K562 (cell line): ENCODE results near the gene CACNA1E. TPM values are rescaled to one million over a fixed set of nuclear protein-coding genes. Genes with fewer than 3 reads are reported as not detected.

Experiments used
- ATAC-seq: fragments of 200-7000 bp; cut with Tn5 transposase; 3 replicates; pipeline ENCODE4 v1.9.1; 2020; ENCODE audit warnings: moderate library complexity
- BruUV-seq: library from RNA; stranded (reverse); fragments of 400-500 nt; replicated peaks from 2 replicates; lab custom pipeline; 2021; lab: Mats Ljungman, UMichigan
- CTCF ChIA-PET: fragments of 300-600 bp; formaldehyde crosslinking; extraction: SDS; loops from one replicate; lab custom pipeline; 2021; ENCODE audit warnings: low intra/inter-chr PET ratio; lab: Yijun Ruan, JAX
- POLR2A ChIA-PET: fragments of 300-600, 350-650 bp; sonication (Branson Sonifier 250); formaldehyde crosslinking; extraction: SDS; loops from one replicate; lab custom pipeline; 2021; ENCODE audit warnings: antibody characterized with exemption, inconsistent platforms; lab: Yijun Ruan, JAX
- DNase-seq, 4 experiments: peaks; one replicate each; pipeline versions ENCODE4 v3.0.0 to v3.0.0-alpha.2; 2011 to 2018; ENCODE audit warnings: low spot score in 3 of 4, mixed read lengths in 3 of 4; ENCODE audit errors: extremely low read depth in 1 of 4
- FAIRE-seq: peaks from 2 replicates; lab custom pipeline; 2011; peaks lifted over from hg19 to GRCh38; lab: Jason Lieb, UNC
- H2AFZ ChIP-seq: 2 replicates; pipeline ENCODE4 v1.6.0; 2011; ENCODE audit warnings: low read depth, low read length, control low read depth, inconsistent platforms
- H3K27ac ChIP-seq: fragments of 200-600 bp; 3 replicates; pipeline ENCODE4 v1.8.0; 2011; ENCODE audit warnings: low read depth, mild to moderate bottlenecking, control low read depth, inconsistent platforms, low read length, moderate library complexity, mixed read lengths; ENCODE audit errors: extremely low read depth
- H3K27me3 ChIP-seq, 2 experiments: fragments of 300-600 bp in 1 of 2; 2 replicates in 1 of 2; 3 replicates in 1 of 2; pipeline versions ENCODE4 v1.6.0 to v1.8.0; 2011; ENCODE audit warnings: inconsistent platforms in 2 of 2, low read length in 2 of 2, mild to moderate bottlenecking in 1 of 2, mixed read lengths in 1 of 2, moderate library complexity in 1 of 2; ENCODE audit not compliant: control insufficient read depth in 2 of 2, insufficient read depth in 2 of 2
- H3K36me3 ChIP-seq: fragments of 300-600 bp; 3 replicates; pipeline ENCODE4 v1.8.0; 2011; ENCODE audit warnings: mild to moderate bottlenecking, low read length, inconsistent platforms; ENCODE audit not compliant: control insufficient read depth, insufficient read depth
- H3K4me1 ChIP-seq, 2 experiments: fragments of 200-600 bp in 1 of 2; replicated peaks in 1 of 2; 2 replicates in 1 of 2; 3 replicates in 1 of 2; pipeline versions ENCODE4 v1.5.1 to v1.8.0; 2011; ENCODE audit warnings: inconsistent platforms in 2 of 2, low read length in 2 of 2, mild to moderate bottlenecking in 1 of 2, mixed read lengths in 1 of 2, moderate library complexity in 1 of 2; ENCODE audit not compliant: control insufficient read depth in 2 of 2, insufficient read depth in 2 of 2
- H3K4me2 ChIP-seq: 2 replicates; pipeline ENCODE4 v1.6.1; 2011; ENCODE audit warnings: low read length, control low read depth, inconsistent platforms, mixed read lengths; ENCODE audit not compliant: insufficient read depth
- H3K4me3 ChIP-seq: fragments of 200-600 bp; sonication (generic), shearing (Covaris generic); 2 replicates; pipeline ENCODE4 v1.5.1; 2016; ENCODE audit warnings: control low read depth, inconsistent platforms
- H3K79me2 ChIP-seq: fragments of 200-600 bp; 3 replicates; pipeline ENCODE4 v1.8.0; 2011; ENCODE audit warnings: low read length, inconsistent platforms; ENCODE audit not compliant: control insufficient read depth, insufficient read depth
- H3K9ac ChIP-seq, 2 experiments: 2 replicates each; pipeline versions ENCODE4 v1.6.0 to v1.6.1; 2011; ENCODE audit warnings: low read depth in 2 of 2, low read length in 2 of 2, control low read depth in 1 of 2, inconsistent platforms in 1 of 2, mild to moderate bottlenecking in 1 of 2, mixed read lengths in 1 of 2; ENCODE audit not compliant: insufficient read depth in 1 of 2
- H3K9me1 ChIP-seq: one replicate; pipeline ENCODE4 v1.6.0; 2011; ENCODE audit warnings: inconsistent platforms, mild to moderate bottlenecking, low read length, moderate library complexity; ENCODE audit not compliant: control insufficient read depth, insufficient read depth
- H3K9me3 ChIP-seq: replicated peaks from 2 replicates; pipeline ENCODE4 v1.5.1; 2011; ENCODE audit warnings: low read depth, low read length, inconsistent platforms; ENCODE audit not compliant: control insufficient read depth, insufficient read depth
- H4K20me1 ChIP-seq: replicated peaks from 2 replicates; pipeline ENCODE4 v1.6.1; 2011; ENCODE audit warnings: low read length, inconsistent platforms, mixed read lengths; ENCODE audit not compliant: control insufficient read depth, insufficient read depth
- DLX4 ChIP-seq: fragments of 250-450 bp; sonication (Bioruptor Pico); IDR thresholded peaks from 2 replicates; pipeline ENCODE4 v1.6.1; 2021; ENCODE audit warnings: mild to moderate bottlenecking
- REST ChIP-seq, 2 experiments: fragments of 450-650 bp; formaldehyde crosslinking in 1 of 2; IDR thresholded peaks; 2 replicates each; pipeline versions ENCODE4 v1.4.0 to v1.6.1; 2014 to 2020; ENCODE audit warnings: mild to moderate bottlenecking in 2 of 2, borderline replicate concordance in 1 of 2, low read depth in 1 of 2
- TCF7 ChIP-seq: sonication (generic); IDR thresholded peaks from 2 replicates; pipeline ENCODE4 v1.6.1; 2016; ENCODE audit warnings: antibody characterized with exemption, borderline replicate concordance
- TEAD4 ChIP-seq, 2 experiments: sonication (generic) in 1 of 2; formaldehyde crosslinking in 1 of 2; IDR thresholded peaks; 2 replicates each; pipeline versions ENCODE4 v1.6.1 to v1.8.0; 2012 to 2022; ENCODE audit warnings: borderline replicate concordance in 1 of 2, inconsistent platforms in 1 of 2, low read length in 1 of 2, mild to moderate bottlenecking in 1 of 2, missing genetic modification reagents in 1 of 2
- TGIF2 ChIP-seq: sonication (generic); formaldehyde crosslinking; IDR thresholded peaks from 2 replicates; pipeline ENCODE4 v1.8.1; 2022; ENCODE audit warnings: mild to moderate bottlenecking, missing genetic modification reagents, moderate library complexity
- ZNF23 ChIP-seq: fragments of 250-450 bp; sonication (Bioruptor Pico); IDR thresholded peaks from 2 replicates; pipeline ENCODE4 v1.4.0; 2020; ENCODE audit warnings: mild to moderate bottlenecking
- WGBS: fragments of 100-300 bp; shearing (Covaris generic); methylation state at CpG from one replicate; pipeline ENCODE4 v1.1.6; 2016; ENCODE audit warnings: low coverage, mixed read lengths; ENCODE audit not compliant: insufficient coverage; ENCODE audit errors: missing lambda C conversion rate; 5-methylcytosine and 5-hydroxymethylcytosine counted together
- in situ Hi-C: fragments of 300-500 bp; cut with MboI; formaldehyde crosslinking; loops from 4 replicates; pipeline ENCODE4 v1.15.0; 2018; ENCODE audit warnings: inconsistent platforms, mixed read lengths
- intact Hi-C: fragments of 100-400 bp; cut with micrococcal nuclease; formaldehyde crosslinking; loops from 2 replicates; pipeline ENCODE4 v1.14.2; 2022
- polyA plus RNA-seq, 8 experiments: library from polyadenylated mRNA; depleted of rRNA in 4 of 8; stranded (reverse) in 5 of 8; unstranded in 3 of 8; fragments of >200 nt; fragmentation: Nextera tagmentation in 2 of 8; fragmentation: Illumina TruSeq in 1 of 8; extraction: Ambion mirVana in 2 of 8; extraction: Trizol in 1 of 8; gene quantifications; 2 replicates each; pipeline versions ENCODE4 v1.2.1 to v1.2.3, GENCODE V29; 2011 to 2014; ENCODE audit warnings: inconsistent platforms in 1 of 8, missing spikeins in 1 of 8
- total RNA-seq, 7 experiments: library from RNA; depleted of rRNA in 6 of 7; stranded (reverse); fragments of >200 nt in 6 of 7; fragmentation: Illumina TruSeq in 2 of 7; extraction: Trizol in 2 of 7; gene quantifications; 2 replicates each; pipeline versions ENCODE4 v1.2.1 to v1.2.3, GENCODE V29; 2011 to 2021; ENCODE audit warnings: low replicate concordance in 1 of 7

The CACNA1E gene
- total and polyA plus RNA-seq, 9 of the 15 experiments (the other 6 are each of a cell fraction or from before 2014, with no cell fraction given): under 0.01 to 0.04 TPM; not detected in 7

DNA sequence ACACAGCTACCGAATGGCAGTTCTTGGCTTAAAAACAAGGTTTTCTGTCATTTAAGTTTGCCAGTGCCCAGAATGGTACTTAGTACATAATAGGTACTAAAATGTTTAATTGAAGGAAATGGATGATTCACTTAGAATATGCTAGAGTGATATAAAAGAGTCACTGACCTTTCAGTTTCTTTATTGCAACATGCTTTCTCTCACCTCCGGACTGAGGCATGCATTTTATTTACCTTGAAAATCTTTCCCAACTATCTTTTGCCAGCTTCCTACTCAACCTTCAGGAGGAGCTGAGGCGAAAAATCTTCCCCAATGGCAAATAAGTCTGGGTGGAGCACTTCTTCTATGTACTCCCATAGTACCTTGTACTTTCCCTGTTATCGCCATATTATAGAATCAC is 333.3 kb downstream of the CACNA1E start:
- Histone ChIP-seq H3K27me3 (0 out of 5 replicates have a peak, but pooled peaks cover 0 to 2% of the 10 kb centered on the region in 2 experiments), H2AFZ (no peak overlapping the region), H3K4me1 (peaks cover 0 to 4% of the 10 kb centered on the region in 2 experiments; a peak in 2 of 5 replicates), H3K27ac (no peak overlapping the region), H3K9me1 (no peaks in the 10 kb centered on the region), H3K36me3 (no peaks in the 10 kb centered on the region), H3K4me3 (no peak overlapping the region), H3K9me3 (no peaks in the 10 kb centered on the region), H4K20me1 (no peaks in the 10 kb centered on the region), H3K4me2 (no peak overlapping the region), H3K9ac (no peak overlapping the region), H3K79me2 (no peaks in the 10 kb centered on the region)
- FAIRE-seq: no peak
- no peak for ATAC-seq
- ChIA-PET POLR2A (no interaction called here), CTCF (no interaction called here)
- intact Hi-C loops: no loop called here
- DNase-seq: no peak
- 11% methylated on average over 4 of the region's 4 CpGs for WGBS
- in situ Hi-C loops: no loop called here
- BruUV-seq: no TSS peak
- TF ChIP-seq DLX4 (no peak), TEAD4 (IDR thresholded peaks at IDR 0.05; ENCODE audit: low read length) (no peak), TEAD4 (CRISPR knock-in tag; IDR thresholded peaks at IDR 0.05; ENCODE audit: borderline replicate concordance) (no peak), TGIF2 (CRISPR knock-in tag) (no peak), REST (IDR thresholded peaks at IDR 0.05; ENCODE audit: borderline replicate concordance) (no peak), REST (CRISPR knock-in tag; IDR thresholded peaks at IDR 0.05; ENCODE audit: low read depth) (no peak), TCF7 (no peak), ZNF23 (CRISPR knock-in tag) (no peak)
